Cardiac fibroblast (primary cell): Measurements from ENCODE around the gene RNF213.
A peak's percentile ranks its signal among the peaks of the same experiment; 100 is the strongest.

ENCODE experiments used
- DNase-seq, 2 donors: peaks; one replicate each; pipeline versions ENCODE4 v3.0.0 to v3.0.0-alpha.2; 2010; ENCODE audit warnings: low read depth in 2 of 2
- H3K4me3 ChIP-seq, 2 donors: replicated peaks in 1 of 2; 1 replicate in 1 of 2; 2 replicates in 1 of 2; pipeline ENCODE4 v1.5.1; 2011; ENCODE audit warnings: low read depth in 2 of 2, low read length in 2 of 2, mild to moderate bottlenecking in 2 of 2, moderate library complexity in 1 of 2
- CTCF ChIP-seq: IDR thresholded peaks from one replicate; pipeline ENCODE4 v1.5.1; 2011; ENCODE audit warnings: low read depth, mild to moderate bottlenecking, low read length, inconsistent platforms

Gene RNF213

GRCh38 chr17:80424878-80425765 is 164.5 kb downstream of the RNF213 start:
- TF ChIP-seq CTCF = no peak
- H3K4me3 ChIP-seq = no peak overlapping the region
- DNase-seq = no peak

- no peak overlapping the region for H3K4me3 ChIP-seq
- DNase-seq = no peak
- no peak for TF ChIP-seq CTCF
Measured at GRCh38 chr17:80425835-80426426, 165.3 kb downstream of the RNF213 start.

- peak; percentile 63 to 65 for DNase-seq
- peak; percentile 94 for TF ChIP-seq CTCF
- H3K4me3 ChIP-seq = no peak overlapping the region
Measured at GRCh38 chr17:80426671-80427326, 166.1 kb downstream of the RNF213 start.

GRCh38 chr17:80427366-80428282 is 167.0 kb downstream of the RNF213 start:
- no peak overlapping the region for H3K4me3 ChIP-seq

GRCh38 chr17:80428363-80428762 is 167.7 kb downstream of the RNF213 start:
- DNase-seq = no peak
- no peak for TF ChIP-seq CTCF
- no peak overlapping the region for H3K4me3 ChIP-seq

More at GRCh38 chr17:80427366-80428282, 167.0 kb downstream of the RNF213 start:
- no peak for TF ChIP-seq CTCF
- no peak for DNase-seq

- no peak for DNase-seq
- H3K4me3 ChIP-seq = no peak overlapping the region
- no peak for TF ChIP-seq CTCF
Measured at GRCh38 chr17:80428796-80429195, 168.1 kb downstream of the RNF213 start.
